BLaER1 (cell line): ENCODE results near the gene SIVA1.

Experiments
- H3K27ac ChIP-seq: shearing (Covaris generic); formaldehyde crosslinking; 2 replicates; pipeline ENCODE4 v1.8.1; 2022
- H3K27me3 ChIP-seq: shearing (Covaris generic); formaldehyde crosslinking; 2 replicates; pipeline ENCODE4 v1.8.1; 2022
- H3K36me3 ChIP-seq: shearing (Covaris generic); formaldehyde crosslinking; 2 replicates; pipeline ENCODE4 v1.8.1; 2022
- H3K4me1 ChIP-seq: shearing (Covaris generic); formaldehyde crosslinking; 2 replicates; pipeline ENCODE4 v1.8.1; 2022
- H3K4me2 ChIP-seq: shearing (Covaris generic); formaldehyde crosslinking; 2 replicates; pipeline ENCODE4 v1.8.1; 2022
- H3K4me3 ChIP-seq: shearing (Covaris generic); formaldehyde crosslinking; 2 replicates; pipeline ENCODE4 v1.8.1; 2022
- H3K9ac ChIP-seq: shearing (Covaris generic); formaldehyde crosslinking; 2 replicates; pipeline ENCODE4 v1.8.1; 2022
- H3K9me3 ChIP-seq: shearing (Covaris generic); formaldehyde crosslinking; 2 replicates; pipeline ENCODE4 v1.8.1; 2022
- H4K20me1 ChIP-seq: shearing (Covaris generic); formaldehyde crosslinking; 2 replicates; pipeline ENCODE4 v1.8.1; 2022
- Cebpa-rat ChIP-seq: shearing (Covaris generic); IDR thresholded peaks from 2 replicates; pipeline ENCODE4 v1.8.1; 2022

Gene SIVA1

DNA sequence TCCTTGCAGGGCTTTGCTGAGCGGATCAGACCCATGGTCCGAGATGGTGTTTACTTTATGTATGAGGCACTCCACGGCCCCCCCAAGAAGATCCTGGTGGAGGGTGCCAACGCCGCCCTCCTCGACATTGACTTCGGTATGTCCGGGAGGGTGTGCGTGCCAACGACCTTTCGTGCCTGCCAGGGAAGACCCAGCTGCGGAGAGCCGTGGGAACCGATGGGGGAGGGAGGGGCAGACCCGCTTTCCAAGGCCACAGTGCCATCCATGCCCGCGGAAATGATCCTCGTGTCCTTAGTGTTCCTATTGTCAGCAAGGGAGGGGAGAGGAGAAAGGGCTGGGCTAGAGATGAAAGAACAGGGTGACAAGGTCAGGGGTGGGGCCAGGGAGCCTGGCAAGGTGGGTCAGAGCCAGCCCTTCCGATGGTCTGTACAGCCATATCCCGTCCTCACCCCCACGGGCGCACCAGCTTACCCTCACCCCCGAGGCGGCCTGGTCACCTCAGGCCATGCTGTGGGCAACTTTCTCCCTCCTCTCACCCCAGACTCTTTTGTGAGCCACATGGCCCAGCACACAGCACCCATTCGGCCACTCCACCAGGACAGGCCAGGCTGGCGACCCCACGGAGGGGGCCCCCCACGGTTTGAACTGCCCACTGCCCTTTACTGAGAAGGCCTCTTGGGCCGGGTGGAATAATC, 11.7 kb upstream of the SIVA1 start:
- H3K9me3 ChIP-seq = no peaks in the 10 kb centered on the region
- no peak overlapping the region for H3K27ac ChIP-seq
- peak overlapping the region; percentile 17; the same call in 1 of the 2 replicates for H3K4me2 ChIP-seq
- H3K36me3 ChIP-seq = peaks cover 4% of the 10 kb centered on the region; the same call in 1 of the 2 replicates
- no peak for TF ChIP-seq Cebpa-rat
- H4K20me1 ChIP-seq = no peaks in the 10 kb centered on the region
- no peak overlapping the region for H3K9ac ChIP-seq
- no peaks in the 10 kb centered on the region for H3K27me3 ChIP-seq
- H3K4me1 ChIP-seq = peaks cover 32% of the 10 kb centered on the region
- H3K4me3 ChIP-seq = no peak overlapping the region

DNA sequence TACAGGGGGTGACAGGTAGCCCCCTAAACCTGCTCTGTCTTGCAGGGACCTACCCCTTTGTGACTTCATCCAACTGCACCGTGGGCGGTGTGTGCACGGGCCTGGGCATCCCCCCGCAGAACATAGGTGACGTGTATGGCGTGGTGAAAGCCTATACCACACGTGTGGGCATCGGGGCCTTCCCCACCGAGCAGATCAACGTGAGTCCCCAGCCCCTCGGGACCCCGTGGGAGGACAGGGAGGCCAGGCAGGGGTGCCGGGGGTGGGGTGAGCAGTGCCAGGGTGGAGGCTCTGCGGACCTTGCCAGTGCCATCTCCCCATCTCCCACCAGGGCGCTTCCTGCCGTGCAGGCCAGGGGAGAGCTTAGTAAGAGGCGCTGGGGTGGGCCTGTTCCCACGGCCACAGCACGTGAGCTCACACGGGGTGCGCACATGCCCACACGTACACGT, 11.1 kb upstream of the SIVA1 start:
- H3K36me3 ChIP-seq = peaks cover 4% of the 10 kb centered on the region; the same call in 1 of the 2 replicates
- no peaks in the 10 kb centered on the region for H3K27me3 ChIP-seq
- H3K4me2 ChIP-seq = peak overlapping the region; percentile 17; the same call in 1 of the 2 replicates
- H3K4me3 ChIP-seq = no peak overlapping the region
- no peaks in the 10 kb centered on the region for H4K20me1 ChIP-seq
- H3K4me1 ChIP-seq = peaks cover 34% of the 10 kb centered on the region
- H3K9me3 ChIP-seq = no peaks in the 10 kb centered on the region
- H3K9ac ChIP-seq = no peak overlapping the region; the same call in 1 of the 2 replicates
- no peak overlapping the region for H3K27ac ChIP-seq
- TF ChIP-seq Cebpa-rat = no peak

DNA sequence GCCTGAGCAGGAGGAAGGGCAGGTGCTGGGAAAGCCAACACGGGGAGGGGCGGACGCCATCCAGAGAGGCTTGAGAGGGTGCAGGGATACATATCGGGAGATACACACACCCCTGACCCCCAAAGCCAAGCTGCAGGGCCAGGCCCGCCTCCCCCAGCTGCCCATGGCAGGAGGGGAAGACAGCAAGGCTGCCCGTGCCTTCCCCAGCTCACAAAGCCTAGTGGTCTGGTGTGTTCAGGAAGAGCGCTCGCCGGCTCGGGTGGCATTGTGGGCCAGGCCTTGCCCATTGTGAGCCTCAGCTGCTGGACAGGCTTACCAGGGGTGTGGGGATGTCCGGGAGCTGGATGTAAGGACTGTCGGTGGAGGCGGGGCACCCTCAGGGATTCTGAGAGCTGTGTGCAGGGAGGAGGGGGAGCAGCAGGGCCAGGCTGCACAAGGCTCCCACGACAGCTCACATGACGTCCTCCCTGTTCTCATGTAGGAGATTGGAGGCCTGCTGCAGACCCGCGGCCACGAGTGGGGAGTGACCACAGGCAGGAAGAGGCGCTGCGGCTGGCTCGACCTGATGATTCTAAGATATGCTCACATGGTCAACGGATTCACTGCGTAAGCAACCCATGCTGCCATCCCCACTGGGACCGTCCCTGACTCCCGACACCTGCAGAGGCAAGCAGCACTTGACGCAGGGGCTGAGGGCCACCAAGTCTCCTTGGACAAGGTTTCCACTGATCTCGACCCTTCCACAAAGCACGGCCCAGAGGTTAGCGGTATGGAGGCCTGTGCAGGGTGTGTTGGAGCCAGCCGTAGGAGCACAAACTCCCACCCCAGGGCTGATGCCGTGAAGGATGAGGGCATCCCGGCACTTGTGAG, 10.1 kb upstream of the SIVA1 start:
- no peaks in the 10 kb centered on the region for H3K9me3 ChIP-seq
- H3K27ac ChIP-seq = no peak overlapping the region
- H3K27me3 ChIP-seq = no peaks in the 10 kb centered on the region
- peaks cover 34% of the 10 kb centered on the region for H3K4me1 ChIP-seq
- no peak for TF ChIP-seq Cebpa-rat
- no peak overlapping the region for H3K4me3 ChIP-seq
- peaks cover 4% of the 10 kb centered on the region; the same call in 1 of the 2 replicates for H3K36me3 ChIP-seq
- no peaks in the 10 kb centered on the region for H4K20me1 ChIP-seq
- H3K4me2 ChIP-seq = no peak overlapping the region; the same call in 1 of the 2 replicates
- no peak overlapping the region for H3K9ac ChIP-seq

DNA sequence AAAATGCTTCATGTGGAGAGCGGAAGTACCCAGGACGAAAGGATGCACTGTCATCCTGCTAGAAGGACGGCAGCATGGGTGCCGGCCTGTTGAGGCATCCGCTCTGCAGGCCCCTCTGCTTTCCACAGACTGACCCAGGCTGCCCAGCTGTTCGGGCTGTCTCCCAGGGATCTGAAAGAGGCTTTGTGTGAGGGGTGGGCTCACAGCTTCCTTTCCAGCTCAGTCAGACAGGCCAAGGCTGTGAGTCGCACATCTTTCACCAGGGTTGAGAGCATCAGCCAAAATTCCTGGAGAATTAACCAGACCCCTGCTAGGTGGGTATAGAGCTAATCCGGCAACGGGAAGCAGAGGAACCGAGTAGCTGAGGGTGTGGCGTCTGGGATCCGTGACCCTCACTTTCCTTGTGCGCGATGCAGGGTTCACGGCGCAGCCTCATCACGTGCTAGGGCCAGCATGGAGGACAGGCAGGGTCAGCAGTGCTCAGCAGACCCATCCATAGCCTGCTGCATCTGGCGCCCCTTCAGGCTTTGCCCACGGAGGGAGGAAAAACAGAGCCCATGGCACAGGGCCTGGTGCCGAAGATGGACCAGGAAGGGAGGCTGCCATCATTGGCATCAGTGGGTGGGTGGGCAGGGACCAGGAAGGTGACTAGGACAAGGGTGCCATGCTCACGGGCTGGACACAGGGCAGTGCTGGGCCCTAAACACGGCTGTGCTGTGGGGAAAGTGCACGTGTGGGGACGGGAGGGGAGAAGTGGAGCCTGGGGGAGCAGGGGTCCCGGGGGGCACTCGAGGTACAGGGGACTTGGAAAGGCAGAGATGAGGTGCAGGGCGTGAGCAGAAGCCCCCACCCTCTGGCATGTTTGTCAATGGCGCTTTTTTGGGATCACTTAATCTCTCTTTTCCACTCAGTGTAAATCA, 9.2 kb upstream of the SIVA1 start:
- H3K9me3 ChIP-seq = no peaks in the 10 kb centered on the region
- no peak for TF ChIP-seq Cebpa-rat
- H3K4me1 ChIP-seq = peaks cover 40% of the 10 kb centered on the region
- no peaks in the 10 kb centered on the region for H3K27me3 ChIP-seq
- H3K36me3 ChIP-seq = peaks cover 4% of the 10 kb centered on the region; the same call in 1 of the 2 replicates
- H3K9ac ChIP-seq = no peak overlapping the region
- H3K4me2 ChIP-seq = no peak overlapping the region
- H3K27ac ChIP-seq = no peak overlapping the region
- no peak overlapping the region for H3K4me3 ChIP-seq
- H4K20me1 ChIP-seq = no peaks in the 10 kb centered on the region

DNA sequence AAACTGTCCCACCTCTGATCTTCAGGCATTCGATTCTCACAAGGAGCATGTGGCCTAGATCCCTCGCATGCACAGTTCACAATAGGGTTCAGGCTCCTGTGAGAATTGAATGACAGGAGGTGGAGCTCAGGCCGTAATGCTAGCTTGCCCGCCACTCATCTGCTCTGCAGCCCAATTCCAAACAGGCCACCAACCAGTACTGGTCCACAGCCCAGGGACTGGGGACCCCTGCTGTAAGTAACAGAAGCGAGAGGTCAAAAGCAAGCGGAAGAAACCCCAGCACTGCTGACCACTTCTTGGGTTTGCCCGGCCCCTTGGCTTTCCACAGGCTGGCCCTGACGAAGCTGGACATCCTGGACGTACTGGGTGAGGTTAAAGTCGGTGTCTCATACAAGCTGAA, 8.5 kb upstream of the SIVA1 start:
- Histone ChIP-seq H3K27me3 (no peaks in the 10 kb centered on the region), H3K4me3 (no peak overlapping the region), H3K9ac (peak overlapping the region; percentile 19; the same call in 1 of the 2 replicates), H3K36me3 (peaks cover under 1% of the 10 kb centered on the region; the same call in 1 of the 2 replicates), H3K4me1 (peaks cover 48% of the 10 kb centered on the region), H3K27ac (no peak overlapping the region), H3K9me3 (peaks cover under 1% of the 10 kb centered on the region; the same call in 1 of the 2 replicates), H4K20me1 (no peaks in the 10 kb centered on the region), H3K4me2 (no peak overlapping the region)
- TF ChIP-seq Cebpa-rat = no peak

DNA sequence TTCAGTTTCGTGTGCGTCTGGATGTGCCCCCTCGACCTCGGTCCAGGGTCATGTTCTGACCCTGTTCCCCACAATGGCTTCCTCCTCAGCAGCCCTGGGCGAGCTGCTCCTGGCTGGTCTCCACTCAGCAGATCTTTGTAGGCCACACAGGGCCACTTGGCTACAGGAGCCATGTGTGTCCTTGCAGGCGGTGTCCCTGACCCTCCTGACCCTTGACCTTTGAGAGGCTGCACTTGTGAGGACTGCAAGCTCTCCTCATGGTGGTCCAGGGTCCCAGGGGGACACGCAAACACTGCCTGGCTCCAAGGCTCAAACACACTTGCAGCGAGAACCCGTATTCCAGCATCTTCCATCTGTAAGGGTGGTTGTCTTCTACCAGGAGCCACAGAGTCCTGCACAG, 7.5 kb upstream of the SIVA1 start:
- peaks cover 48% of the 10 kb centered on the region for H3K4me1 ChIP-seq
- no peak overlapping the region for H3K27ac ChIP-seq
- no peaks in the 10 kb centered on the region for H3K27me3 ChIP-seq
- TF ChIP-seq Cebpa-rat = no peak
- H3K9me3 ChIP-seq = peaks cover 10% of the 10 kb centered on the region; the same call in 1 of the 2 replicates
- no peak overlapping the region for H3K4me2 ChIP-seq
- no peak overlapping the region for H3K4me3 ChIP-seq
- no peaks in the 10 kb centered on the region for H4K20me1 ChIP-seq
- no peaks in the 10 kb centered on the region; the same call in 1 of the 2 replicates for H3K36me3 ChIP-seq
- H3K9ac ChIP-seq = no peak overlapping the region

DNA sequence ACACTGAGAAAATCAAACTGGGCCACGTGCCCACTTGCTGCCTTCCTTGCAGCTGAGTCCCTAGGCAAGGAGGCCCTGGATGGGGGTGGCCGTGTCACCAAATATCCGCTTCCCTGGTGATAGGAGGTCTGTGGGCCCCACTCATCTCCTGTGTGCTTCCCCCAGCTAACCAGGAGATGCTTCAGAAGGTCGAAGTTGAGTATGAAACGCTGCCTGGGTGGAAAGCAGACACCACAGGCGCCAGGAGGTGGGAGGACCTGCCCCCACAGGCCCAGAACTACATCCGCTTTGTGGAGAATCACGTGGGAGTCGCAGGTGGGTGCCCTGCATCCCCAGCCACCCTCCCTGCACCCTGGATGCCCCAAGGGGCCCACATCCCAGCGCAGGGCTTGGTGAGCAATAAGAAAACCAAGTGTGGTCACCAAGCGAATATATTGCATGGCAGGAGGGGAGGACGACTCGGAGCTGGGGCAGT, 6.8 kb upstream of the SIVA1 start:
- Histone ChIP-seq H3K27ac (no peak overlapping the region), H4K20me1 (no peaks in the 10 kb centered on the region), H3K9ac (0 out of 2 replicates have a peak overlapping the region, but pooled peaks have one; percentile 7), H3K27me3 (no peaks in the 10 kb centered on the region), H3K36me3 (no peaks in the 10 kb centered on the region; the same call in 1 of the 2 replicates), H3K4me1 (peaks cover 44% of the 10 kb centered on the region), H3K9me3 (peaks cover 17% of the 10 kb centered on the region; the same call in 1 of the 2 replicates), H3K4me2 (no peak overlapping the region), H3K4me3 (no peak overlapping the region)
- TF ChIP-seq Cebpa-rat = no peak

DNA sequence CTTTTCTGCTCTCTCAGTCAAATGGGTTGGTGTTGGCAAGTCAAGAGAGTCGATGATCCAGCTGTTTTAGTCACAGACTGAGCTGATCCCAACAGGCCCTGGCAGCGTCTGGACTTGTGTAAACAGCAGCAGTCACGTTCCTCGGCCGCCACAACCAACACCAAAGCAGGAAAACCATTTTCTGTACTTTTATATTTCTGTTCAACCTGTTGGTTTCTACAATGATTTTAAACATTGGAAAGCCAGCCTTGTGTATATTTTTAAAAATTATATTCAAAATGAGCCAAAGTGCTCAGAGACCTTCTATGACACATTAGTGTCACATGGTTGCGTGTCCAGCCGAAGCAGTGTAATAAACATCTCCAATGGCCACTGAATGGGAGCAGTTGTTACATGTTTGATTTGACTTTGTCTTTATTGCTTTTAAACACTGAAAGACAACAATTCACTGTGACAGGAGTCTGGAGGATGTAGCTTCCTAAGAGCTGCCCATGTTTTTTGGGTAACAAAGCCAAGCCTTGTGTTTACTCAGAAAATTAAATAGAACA, 5.9 kb upstream of the SIVA1 start:
- no peaks in the 10 kb centered on the region; the same call in 1 of the 2 replicates for H3K36me3 ChIP-seq
- H3K27me3 ChIP-seq = no peaks in the 10 kb centered on the region
- no peak overlapping the region for H3K4me2 ChIP-seq
- no peak overlapping the region for H3K27ac ChIP-seq
- no peak overlapping the region for H3K4me3 ChIP-seq
- H3K9me3 ChIP-seq = peaks cover 21% of the 10 kb centered on the region; the same call in 1 of the 2 replicates
- no peak overlapping the region for H3K9ac ChIP-seq
- peaks cover 45% of the 10 kb centered on the region for H3K4me1 ChIP-seq
- TF ChIP-seq Cebpa-rat = no peak
- H4K20me1 ChIP-seq = no peaks in the 10 kb centered on the region

DNA sequence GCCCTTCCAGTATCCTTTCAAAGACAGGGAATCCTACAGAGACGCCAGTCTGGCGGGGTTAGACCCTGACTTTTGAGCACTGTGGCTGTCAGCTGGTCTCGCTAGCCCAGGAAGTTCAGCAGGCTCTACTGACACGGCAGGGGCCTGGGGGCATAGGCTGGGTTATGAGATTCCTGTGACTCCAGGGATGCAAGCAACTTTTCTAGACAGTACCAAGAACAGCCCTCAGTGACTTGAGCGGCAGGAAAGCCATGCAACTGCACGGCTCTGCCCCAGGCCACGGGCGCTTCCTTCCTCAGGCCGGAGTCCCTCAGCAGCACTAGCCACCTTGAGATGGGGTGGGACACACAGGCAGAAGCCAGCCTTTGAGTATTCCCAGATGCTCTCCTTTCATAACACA, 5.1 kb upstream of the SIVA1 start:
- no peaks in the 10 kb centered on the region for H3K27me3 ChIP-seq
- peaks cover 39% of the 10 kb centered on the region for H3K4me1 ChIP-seq
- peaks cover 21% of the 10 kb centered on the region; the same call in 1 of the 2 replicates for H3K9me3 ChIP-seq
- no peak overlapping the region for H3K4me2 ChIP-seq
- H3K9ac ChIP-seq = no peak overlapping the region
- no peaks in the 10 kb centered on the region; the same call in 1 of the 2 replicates for H3K36me3 ChIP-seq
- no peak for TF ChIP-seq Cebpa-rat
- H3K27ac ChIP-seq = no peak overlapping the region
- no peaks in the 10 kb centered on the region for H4K20me1 ChIP-seq
- no peak overlapping the region for H3K4me3 ChIP-seq
